SW 1271 (cell line): ENCODE results near the gene FGD6.

Experiments
- DNase-seq, 2 experiments: peaks; one replicate each; lab custom pipeline; 2025; lab: John Stamatoyannopoulos, UW

Gene FGD6

DNA sequence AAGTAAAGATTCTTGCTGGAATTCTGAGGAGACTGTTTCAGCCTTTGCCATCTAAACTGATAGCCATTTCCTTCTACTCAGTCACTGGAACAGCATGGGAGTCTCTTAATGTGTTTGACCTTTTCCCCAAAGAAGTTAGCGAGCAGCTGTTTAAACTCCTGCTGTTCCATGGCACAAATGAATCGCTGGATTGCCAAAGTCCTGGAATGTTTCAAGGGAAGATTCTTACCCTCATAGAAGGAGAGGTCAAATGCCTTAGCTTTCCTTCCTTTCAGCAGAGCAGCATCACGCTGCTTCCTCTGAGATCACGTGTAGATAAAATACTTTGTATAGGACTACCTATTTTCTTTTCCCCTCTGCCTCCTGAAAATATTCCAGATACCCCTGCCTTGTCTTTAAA is 133.3 kb downstream of the FGD6 start:
- peak in 1 of 2 experiments; percentile 56 for DNase-seq

DNA sequence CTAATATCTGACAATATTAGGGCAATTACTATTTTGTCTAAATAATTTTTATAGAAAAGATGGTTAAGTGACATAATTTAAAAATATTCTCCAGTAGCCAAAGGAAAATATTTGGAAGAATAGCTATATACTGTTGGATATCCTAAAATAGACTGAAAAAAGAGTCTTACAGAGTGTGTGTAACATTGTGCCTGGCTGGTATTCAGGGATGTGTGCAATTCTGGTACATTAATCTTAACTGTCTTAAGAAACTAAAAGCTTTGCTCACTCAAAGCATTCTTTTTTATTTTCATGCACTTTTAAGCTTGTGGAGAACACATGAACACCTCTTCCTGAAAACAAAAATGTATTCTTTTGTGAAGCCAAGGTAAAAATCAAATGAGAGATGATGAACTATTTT is 133.8 kb downstream of the FGD6 start:
- no peak for DNase-seq

DNA sequence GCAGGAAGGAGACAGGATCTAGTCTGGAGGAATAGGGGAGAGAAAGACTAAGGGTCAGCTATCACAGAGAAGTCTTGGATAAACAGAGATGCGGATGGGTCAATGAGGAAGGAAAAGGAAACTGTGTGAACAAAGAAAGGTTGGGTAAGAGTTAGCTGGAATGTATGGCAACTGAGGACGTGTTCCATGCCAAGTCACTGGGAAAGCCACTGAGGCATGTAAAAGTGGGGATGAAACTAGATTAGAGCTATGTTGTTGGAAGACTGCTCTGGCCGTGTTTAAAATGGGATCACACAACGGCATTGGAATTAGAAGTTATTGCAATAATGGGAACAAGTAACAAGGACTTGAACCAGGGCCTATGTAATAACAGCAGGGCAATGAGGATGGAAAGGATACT is 139.9 kb downstream of the FGD6 start:
- no peak for DNase-seq

DNA sequence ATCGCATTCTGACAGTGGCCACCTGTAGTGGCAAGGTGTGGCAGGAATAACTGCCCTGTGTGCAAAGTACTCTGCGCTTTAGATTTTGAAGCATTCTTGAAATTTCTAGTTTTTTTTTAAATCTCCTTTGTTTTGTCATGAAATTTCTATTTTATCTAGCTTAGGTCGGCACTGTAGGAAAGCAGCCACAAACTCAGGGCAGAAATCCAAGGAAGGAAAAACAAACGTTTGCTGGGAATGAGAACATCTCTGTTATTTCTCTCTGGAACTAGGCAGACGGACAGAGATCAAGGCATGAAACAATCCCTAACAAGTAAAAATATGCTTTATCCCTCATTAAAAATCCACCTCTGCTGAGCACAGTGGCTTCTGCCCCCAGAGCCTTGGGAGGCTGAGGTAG is 142.5 kb downstream of the FGD6 start:
- no peak for DNase-seq

DNA sequence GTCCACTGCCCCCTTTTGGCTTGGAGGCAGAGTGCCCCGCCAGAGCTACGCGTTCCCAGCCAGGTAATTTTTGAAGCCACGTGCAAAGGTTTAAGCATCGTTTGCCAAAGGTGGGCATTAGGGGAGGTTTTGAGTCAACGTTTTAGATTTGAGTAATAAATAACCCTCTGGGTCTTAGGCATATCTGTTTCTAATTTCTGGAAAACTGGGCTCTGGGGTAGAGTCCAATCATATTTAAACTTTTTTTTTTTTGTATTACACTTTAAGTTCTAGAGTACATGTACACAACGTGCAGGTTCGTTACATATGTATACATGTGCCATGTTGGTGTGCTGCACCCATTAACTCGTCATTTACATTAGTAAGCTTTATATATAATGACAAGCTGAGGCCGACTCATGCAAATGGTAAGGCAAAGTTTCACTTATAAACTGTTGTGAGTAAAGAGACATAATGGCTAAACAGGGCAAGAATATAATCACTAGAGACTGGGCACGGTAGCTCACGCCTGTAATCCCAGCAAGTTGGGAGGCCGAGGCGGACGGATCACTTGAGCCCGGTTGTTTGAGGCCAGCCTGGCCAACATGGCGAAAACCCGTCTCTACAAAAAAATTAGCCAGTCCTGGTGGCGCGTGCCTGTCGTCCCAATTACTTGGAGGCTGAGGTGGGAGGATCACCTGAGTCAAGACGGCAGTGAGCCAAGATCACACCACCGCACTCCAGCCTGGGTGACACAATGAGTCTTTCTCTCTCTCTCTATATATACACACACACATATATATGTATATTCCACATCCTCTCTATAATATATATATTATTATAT is 143.4 kb downstream of the FGD6 start:
- DNase-seq = no peak

DNA sequence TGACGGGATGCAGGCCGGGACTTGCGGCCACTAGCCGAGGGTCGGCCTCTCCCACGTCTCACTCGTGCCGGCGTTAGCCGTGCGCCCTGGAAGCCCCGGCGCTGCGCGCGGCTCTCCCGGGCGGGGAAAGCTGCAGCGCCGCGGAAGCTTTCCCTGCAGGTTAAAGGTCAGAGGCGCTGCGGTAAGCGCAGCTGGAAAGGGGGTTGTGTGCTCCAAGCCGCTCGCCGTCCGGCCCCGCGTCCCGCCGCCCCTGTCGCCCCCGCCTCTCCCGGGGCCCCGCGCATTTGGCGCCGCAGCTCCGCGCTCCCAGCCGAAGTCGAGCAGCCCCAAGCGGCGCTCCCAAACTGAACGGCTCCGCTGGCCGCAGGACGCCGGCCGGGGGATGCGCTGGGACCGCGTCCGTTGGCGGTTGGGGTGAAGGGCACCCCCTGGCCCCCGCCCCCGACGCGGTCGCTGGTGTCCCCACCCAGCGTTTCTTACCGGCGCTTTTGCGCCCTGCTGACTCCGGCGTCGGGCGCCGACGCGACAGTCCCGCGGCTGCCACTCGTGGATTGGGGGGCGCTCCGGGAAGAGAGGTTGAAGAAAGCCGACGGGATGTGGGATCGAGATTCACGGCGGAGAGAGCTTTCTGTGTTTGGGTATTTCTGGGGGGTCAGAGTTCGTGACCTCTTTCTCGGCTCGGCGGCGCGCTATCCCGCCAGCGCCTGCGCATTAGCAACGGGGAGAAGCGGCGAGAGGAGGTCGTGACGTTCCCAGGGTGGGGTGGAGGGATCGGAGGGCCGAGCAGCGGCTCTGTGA is 144.2 kb downstream of the FGD6 start, which contains the start of gene NR2C1:
TSS of gene NR2C1 (minus strand) at position 719 of the 798 bp plus-strand sequence. CDS start 6,234 bp downstream, outside the sequence.
- DNase-seq = peak; percentile 86 to 97

DNA sequence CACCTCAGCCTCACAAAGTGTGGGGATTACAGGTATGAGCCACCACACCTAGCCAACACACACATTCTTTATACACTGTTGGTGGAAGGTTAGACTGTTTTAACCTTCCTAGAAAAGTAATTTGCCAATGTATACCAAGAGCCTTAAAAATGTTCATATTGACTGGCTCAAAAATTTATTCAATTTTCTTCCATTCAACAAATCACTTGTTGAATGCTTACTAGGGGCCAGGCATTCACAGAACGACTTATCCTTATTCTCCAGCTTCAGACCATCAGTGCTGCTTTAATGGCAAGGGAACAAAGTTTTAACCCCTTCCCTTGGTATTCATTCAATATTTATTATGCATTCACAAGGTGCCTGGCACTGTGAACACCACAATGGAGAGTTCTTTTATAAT is 146.9 kb downstream of the FGD6 start:
- no peak for DNase-seq

DNA sequence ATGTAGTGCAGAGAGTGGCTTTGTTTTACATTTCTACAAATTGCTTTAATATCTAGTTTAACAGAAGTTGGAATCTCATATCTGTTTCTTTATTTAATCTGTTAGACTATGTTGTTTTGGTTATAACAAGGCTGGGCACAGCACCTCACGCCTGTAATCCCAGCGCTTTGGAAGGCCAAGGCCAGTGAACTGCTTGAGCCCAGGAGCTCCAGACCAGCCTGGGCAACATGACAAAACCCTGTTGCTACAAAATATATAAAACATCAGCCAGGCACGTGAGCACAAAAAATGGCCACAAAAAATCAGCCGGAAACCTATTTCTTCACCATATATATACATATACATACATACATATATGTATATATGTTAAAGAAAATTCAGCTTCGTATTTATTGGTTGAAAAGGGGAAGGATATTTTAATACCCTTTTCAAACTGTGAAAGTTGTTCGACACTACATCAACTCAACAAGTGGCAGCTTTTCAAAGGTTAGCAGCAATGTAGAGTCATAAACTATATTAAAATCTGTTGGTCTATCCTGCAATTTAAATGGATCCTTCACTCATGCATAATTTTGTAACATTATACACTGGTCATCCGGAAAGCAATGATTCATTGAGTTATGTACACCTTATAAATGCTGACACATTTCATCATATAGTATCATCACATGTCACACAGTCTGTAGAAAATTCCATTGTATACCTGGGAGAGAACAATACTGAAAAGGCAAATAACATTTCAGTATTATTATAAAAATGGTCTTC is 151.0 kb downstream of the FGD6 start:
- DNase-seq = no peak

DNA sequence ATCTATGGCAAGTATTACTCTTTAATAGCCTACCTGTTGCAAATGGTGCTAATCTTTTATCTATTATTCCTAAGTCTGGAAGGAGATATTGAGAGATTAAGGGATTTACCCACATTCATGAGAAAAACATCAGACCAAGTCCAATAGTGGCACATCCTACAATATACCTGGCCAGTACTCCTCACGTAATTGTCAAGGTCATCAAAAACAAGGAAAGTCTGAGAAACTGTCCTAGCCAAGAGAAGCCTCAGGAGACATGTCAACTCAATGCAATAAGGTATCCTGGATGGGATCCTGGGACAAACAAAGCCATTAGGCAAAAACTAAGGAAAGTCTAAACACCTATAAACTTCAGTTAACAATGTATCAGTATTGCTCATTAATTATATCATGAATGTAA is 156.3 kb downstream of the FGD6 start:
- DNase-seq = no peak

DNA sequence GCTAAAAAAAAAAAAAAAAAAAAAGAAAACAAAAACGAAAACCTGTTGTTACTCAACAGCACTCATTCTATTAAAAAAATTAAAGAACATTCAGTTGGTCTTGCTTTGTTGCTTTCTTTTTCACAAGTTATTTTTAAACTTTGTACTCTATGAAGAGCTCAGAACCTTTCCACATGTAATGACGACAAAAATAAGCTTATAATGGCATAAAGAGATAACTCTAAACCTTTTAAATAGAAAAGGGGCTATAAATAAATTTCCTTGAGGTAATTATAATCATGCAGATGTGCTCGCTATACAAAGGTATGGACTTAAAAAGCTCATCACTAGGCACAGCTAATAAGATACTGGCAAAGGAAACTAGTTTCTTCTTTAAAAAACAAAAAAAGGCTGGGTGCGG is 157.3 kb downstream of the FGD6 start:
- DNase-seq = no peak

DNA sequence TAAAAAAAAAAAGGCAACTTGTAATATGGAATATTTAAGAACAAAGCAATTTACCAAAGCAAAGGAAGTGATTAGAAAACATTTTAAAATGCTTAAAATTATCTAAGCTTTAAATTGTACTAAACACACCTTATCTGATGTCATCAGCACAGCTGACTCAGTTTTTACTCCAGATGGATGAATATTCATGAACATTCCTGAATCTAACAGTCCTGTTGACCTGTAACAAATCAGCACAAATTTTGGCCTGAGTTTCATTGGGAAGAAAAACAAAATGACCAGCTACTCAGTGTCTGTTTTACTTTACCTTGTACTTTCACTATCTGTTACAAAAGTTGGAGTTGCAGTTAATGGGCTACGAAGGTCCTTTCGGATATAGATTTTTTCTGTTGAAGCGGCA is 159.8 kb downstream of the FGD6 start:
- DNase-seq = no peak

DNA sequence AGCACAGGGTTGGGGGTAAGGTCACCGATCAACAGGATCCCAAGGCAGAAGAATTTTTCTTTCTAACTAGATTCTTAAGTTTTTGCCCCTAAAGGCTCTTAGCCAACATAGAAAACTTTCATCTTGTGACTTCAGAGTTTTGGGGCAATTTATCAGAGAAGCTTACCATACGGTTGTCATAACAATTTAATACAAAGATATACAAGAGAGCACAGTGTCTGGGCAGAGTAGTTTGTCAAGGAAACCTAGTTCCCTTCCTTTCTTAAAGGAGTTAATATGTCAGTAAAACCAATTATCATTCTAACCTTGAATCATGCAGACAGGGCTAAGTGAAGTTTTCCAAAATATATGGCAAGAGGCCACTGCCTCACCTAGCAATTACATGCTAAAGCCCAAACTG is 162.2 kb downstream of the FGD6 start:
- DNase-seq = no peak

DNA sequence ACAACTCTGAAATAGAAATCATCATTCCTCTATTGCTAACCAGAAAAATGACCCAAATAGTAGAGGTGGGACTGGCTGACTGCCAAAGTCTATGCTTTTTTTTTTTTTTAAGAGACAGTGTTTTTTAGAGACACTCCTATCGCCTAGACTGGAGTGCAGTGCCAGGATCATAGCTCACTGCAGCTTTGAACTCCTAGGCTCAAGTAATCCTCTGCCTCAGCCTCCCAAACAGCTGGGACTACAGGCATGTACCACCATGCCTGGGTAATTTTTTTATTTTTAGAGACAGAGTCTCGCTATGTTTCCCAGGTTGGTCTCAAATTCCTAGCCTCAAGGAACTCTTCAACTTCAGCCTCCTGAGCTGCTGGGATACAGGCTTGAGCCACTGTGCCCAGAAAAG is 163.1 kb downstream of the FGD6 start:
- no peak for DNase-seq

DNA sequence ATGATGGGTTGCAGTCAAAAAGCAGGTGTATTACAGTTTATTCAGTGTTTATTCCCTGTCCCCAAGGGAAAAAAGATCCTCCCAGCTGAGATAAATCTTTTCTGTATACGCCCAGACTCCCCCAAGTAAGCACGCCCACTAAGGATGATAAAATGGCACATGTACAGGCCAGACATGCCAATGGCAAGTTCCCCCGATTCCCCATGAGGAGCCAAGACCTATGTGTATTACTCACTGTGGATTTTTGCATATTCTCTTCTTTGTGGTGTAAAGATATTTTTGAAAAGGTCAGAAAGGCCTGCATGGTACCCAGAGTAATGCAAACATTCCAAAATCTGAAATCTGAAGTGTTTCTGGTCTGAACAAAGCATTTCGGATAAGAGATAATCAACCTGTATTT is 166.0 kb downstream of the FGD6 start:
- no peak for DNase-seq

DNA sequence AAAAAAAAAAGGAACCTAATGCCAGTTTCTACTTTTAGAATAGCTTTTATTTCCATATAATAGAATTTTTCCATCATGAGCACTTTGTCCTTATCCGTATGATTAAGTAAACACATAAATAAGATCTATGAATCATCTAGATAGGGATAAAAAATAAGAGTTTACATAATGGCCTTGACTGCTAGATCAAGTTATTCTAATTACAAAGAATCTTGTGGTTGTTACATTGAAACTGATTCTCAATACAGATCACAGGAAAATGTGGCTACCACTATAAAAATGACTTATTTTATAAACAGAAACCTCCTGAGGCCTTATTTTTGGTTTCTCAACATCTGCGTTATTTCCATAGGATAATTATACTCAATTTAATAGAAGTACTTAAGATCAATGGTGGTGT is 179.4 kb downstream of the FGD6 start:
- DNase-seq = no peak

DNA sequence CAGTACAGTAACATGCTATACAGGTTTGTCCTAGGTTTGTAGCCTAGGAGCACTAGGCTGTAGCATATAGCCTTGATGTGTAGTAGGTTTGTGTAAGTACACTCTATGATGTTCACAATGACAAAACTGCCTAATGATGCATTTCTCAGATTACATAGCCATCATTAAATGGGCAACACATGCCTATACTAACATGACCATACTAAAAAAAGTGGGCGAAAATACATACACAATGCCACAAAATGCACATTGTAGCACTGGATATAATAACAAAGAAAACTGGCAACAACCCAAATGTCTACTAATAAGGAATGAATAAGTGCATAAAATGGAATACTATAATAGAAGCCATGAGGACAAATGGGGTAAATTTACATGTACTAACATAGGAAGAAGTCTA is 182.5 kb downstream of the FGD6 start:
- DNase-seq = no peak
